Activated naive CD8-positive, alpha-beta T cell treated with anti-CD3 and anti-CD28 coated beads for 36 hours (primary cell): ENCODE data around the gene OR5AU1. TPM values are rescaled to one million over a fixed set of nuclear protein-coding genes. Genes with fewer than 3 reads are reported as not detected.
"Not testable (repeated sequence)": the region's sequence is repeated elsewhere in the genome, so short reads cannot be mapped to it uniquely, and the experiment has no call there.

Experiments used
- DNase-seq: peaks from one replicate; pipeline ENCODE4 v3.0.0; 2021
- H3K27ac Mint-ChIP-seq: one replicate; pipeline ENCODE4 v1.8.0; 2022; ENCODE audit warnings: mild to moderate bottlenecking, moderate library complexity, mixed read lengths
- H3K27me3 Mint-ChIP-seq: one replicate; pipeline ENCODE4 v1.8.0; 2022; ENCODE audit warnings: mild to moderate bottlenecking, mixed read lengths
- H3K36me3 Mint-ChIP-seq: one replicate; pipeline ENCODE4 v1.8.0; 2021; ENCODE audit warnings: mild to moderate bottlenecking, mixed read lengths
- H3K4me1 Mint-ChIP-seq: one replicate; pipeline ENCODE4 v1.8.0; 2021; ENCODE audit warnings: mixed read lengths
- H3K4me3 Mint-ChIP-seq: one replicate; pipeline ENCODE4 v1.8.0; 2022; ENCODE audit warnings: mild to moderate bottlenecking, moderate library complexity, mixed read lengths
- H3K9me3 Mint-ChIP-seq: one replicate; pipeline ENCODE4 v1.8.0; 2022; ENCODE audit warnings: mixed read lengths
- total RNA-seq, 2 experiments: library from RNA; stranded (reverse); gene quantifications; one replicate each; pipeline ENCODE4 v1.2.3, GENCODE V29; 2021

Gene OR5AU1
- total RNA-seq, 2 experiments from 2014 or later, result not detected

DNA sequence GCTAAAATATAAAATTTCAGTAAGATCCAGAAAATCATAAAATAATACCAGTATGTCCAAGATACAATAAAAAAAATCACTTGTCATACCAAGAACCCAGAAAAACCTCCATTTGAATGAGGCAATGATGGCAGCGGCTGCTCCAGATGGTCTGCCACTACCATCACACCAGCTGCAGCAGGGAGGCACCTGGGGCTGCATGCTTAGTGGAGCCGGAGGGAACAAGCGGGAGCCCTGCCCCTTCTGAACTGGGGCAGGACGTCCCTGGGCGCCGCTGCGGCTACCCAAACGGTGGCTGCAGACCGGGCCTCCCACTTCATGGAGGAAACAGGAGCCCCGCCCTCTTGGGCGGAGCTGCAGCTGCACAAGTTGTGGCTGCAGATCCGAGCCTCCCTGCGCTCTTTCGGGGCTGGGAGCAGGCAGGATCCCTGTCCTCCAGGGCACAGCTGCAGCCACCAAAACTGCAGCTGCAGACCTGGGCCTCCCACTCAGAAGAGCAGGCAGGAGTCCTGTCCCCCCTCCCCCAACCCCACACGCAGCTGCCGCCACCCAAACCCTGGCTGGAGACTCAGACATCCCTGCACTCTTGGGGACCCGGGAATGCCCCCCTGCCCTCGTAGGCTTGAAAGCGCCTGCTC is 36.1 kb upstream of the OR5AU1 start:
- Mint-ChIP-seq H3K4me3 (peak overlapping the region; percentile 59), H3K9me3 (no peaks in the 10 kb centered on the region), H3K4me1 (peaks cover 2% of the 10 kb centered on the region), H3K36me3 (no peaks in the 10 kb centered on the region), H3K27me3 (no peaks in the 10 kb centered on the region), H3K27ac (peak overlapping the region; percentile 25)
- peak; percentile 79 for DNase-seq

DNA sequence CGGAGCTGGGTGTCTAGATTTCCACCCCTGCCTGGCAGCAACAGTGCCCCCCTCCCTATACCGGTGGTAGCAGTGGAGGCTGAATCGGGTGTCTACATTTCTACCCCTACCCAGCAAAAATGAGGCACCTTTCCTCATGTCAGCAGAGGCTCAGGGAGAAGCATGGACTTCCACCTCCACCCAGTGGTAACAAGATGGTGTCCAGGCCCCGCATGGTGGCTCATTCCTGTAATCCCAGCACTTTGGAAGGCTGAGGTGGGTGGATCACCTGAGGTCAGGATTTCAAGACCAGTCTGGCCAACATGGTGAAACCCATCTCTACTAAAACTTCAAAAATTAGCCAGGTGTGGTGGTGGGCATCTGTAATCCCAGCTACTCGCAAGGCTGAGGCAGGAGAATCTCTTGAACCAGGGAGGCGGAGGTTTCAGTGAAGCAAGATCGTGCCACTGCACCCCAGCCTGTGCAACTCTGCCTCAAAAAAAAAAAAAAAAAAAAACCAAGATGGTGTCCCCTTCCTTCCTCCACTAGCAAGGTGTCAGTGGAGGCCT is 35.5 kb upstream of the OR5AU1 start:
- peak overlapping the region; percentile 59 for H3K4me3 Mint-ChIP-seq
- peak overlapping the region; percentile 25 for H3K27ac Mint-ChIP-seq

GRCh38 chr14:21185491-21185890 is 29.6 kb upstream of the OR5AU1 start:
- H3K4me3 Mint-ChIP-seq, result no peak overlapping the region
- peaks cover 5% of the 10 kb centered on the region for H3K9me3 Mint-ChIP-seq
- peaks cover 5% of the 10 kb centered on the region for H3K27me3 Mint-ChIP-seq
- H3K4me1 Mint-ChIP-seq, result no peaks in the 10 kb centered on the region
- no peaks in the 10 kb centered on the region for H3K36me3 Mint-ChIP-seq
- no peak for DNase-seq
- no peak overlapping the region for H3K27ac Mint-ChIP-seq

More for the DNA sequence above, 35.5 kb upstream of the OR5AU1 start:
- H3K4me1 Mint-ChIP-seq, result peaks cover 2% of the 10 kb centered on the region
- H3K9me3 Mint-ChIP-seq, result no peaks in the 10 kb centered on the region
- DNase-seq, result no peak
- no peaks in the 10 kb centered on the region for H3K36me3 Mint-ChIP-seq
- no peaks in the 10 kb centered on the region for H3K27me3 Mint-ChIP-seq

DNA sequence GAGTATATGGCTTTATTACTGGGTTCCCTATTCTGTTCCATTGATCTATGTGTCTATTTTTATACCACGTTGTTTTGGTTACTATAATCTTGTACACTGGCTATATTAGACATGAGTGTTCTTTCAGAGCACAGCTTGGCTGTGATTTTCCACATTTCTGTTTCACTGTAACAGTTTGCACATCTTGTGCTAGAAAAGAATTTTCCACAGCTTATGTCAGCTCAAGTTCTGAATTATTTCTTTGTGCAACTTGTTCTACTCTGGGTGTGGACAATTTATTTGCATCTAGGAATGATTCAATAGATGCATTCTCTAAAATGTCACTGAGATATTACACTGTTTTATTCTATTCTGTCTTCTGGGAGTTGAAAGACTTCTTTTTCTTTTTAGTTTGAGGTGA is 28.4 kb upstream of the OR5AU1 start:
- no peaks in the 10 kb centered on the region for H3K36me3 Mint-ChIP-seq
- no peaks in the 10 kb centered on the region for H3K4me1 Mint-ChIP-seq
- H3K9me3 Mint-ChIP-seq, result peaks cover 5% of the 10 kb centered on the region
- DNase-seq, result no peak
- peaks cover 9% of the 10 kb centered on the region for H3K27me3 Mint-ChIP-seq
- no peak overlapping the region for H3K27ac Mint-ChIP-seq
- no peak overlapping the region for H3K4me3 Mint-ChIP-seq

GRCh38 chr14:21182166-21182565 is 26.3 kb upstream of the OR5AU1 start:
- Mint-ChIP-seq H3K27ac (no peak overlapping the region), H3K27me3 (peaks cover 9% of the 10 kb centered on the region), H3K9me3 (peaks cover 5% of the 10 kb centered on the region), H3K4me3 (no peak overlapping the region), H3K36me3 (no peaks in the 10 kb centered on the region), H3K4me1 (no peaks in the 10 kb centered on the region)
- no peak for DNase-seq

DNA sequence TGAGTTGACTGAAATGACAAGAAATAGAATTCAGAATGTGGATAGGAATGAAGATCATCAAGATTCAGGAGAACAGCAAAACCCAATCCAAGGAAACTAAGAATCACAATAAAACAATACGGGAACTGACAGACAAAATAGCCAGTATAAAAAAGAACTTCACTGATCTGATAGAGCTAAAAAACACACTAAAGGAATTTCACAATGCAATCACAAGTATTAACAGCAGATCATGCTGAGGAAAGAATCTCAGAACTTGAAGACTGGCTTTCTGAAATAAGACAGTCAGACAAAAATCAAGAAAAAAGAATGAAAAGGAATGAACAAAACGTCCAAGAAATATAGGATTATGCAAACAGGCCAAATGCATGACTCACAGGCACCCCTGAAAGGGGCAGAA is 15.3 kb upstream of the OR5AU1 start:
- Mint-ChIP-seq H3K27me3 (peaks cover 33% of the 10 kb centered on the region), H3K36me3 (peaks cover 1% of the 10 kb centered on the region), H3K27ac (no peak overlapping the region), H3K4me1 (no peaks in the 10 kb centered on the region), H3K4me3 (no peak overlapping the region), H3K9me3 (no peaks in the 10 kb centered on the region)
- no peak for DNase-seq

GRCh38 chr14:21169573-21169972 is 13.7 kb upstream of the OR5AU1 start:
- Mint-ChIP-seq H3K4me1 (no peaks in the 10 kb centered on the region), H3K36me3 (peaks cover 1% of the 10 kb centered on the region), H3K27ac (no peak overlapping the region), H3K27me3 (peaks cover 33% of the 10 kb centered on the region), H3K4me3 (no peak overlapping the region), H3K9me3 (no peaks in the 10 kb centered on the region)
- no peak for DNase-seq

DNA sequence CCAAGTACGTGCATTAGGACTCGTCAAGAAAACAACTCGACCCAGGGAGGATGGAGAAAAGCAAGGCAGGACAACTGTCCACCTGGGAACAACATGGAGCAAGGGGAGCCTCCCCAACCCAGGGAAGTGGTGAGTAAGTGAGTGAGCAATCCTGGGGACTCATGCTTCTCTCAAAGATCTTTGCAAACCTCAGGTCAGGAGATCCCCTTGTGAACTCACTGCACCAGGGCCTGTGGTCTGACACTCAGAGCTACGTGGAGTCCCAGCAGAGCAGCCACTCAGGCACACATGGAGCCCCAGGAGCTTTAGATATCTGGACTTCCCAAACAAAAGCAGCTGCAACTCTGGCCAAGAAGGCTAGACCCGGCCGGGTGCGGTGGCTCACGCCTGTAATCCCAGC is 12.2 kb upstream of the OR5AU1 start:
- no peak overlapping the region for H3K27ac Mint-ChIP-seq
- peaks cover 1% of the 10 kb centered on the region for H3K36me3 Mint-ChIP-seq
- DNase-seq, result no peak
- H3K4me3 Mint-ChIP-seq, result no peak overlapping the region
- peaks cover 33% of the 10 kb centered on the region for H3K27me3 Mint-ChIP-seq
- H3K9me3 Mint-ChIP-seq, result no peaks in the 10 kb centered on the region
- no peaks in the 10 kb centered on the region for H3K4me1 Mint-ChIP-seq

GRCh38 chr14:21165670-21166069 is 9.8 kb upstream of the OR5AU1 start:
- peaks cover 24% of the 10 kb centered on the region for H3K27me3 Mint-ChIP-seq
- H3K4me1 Mint-ChIP-seq, result not testable (repeated sequence)

DNA sequence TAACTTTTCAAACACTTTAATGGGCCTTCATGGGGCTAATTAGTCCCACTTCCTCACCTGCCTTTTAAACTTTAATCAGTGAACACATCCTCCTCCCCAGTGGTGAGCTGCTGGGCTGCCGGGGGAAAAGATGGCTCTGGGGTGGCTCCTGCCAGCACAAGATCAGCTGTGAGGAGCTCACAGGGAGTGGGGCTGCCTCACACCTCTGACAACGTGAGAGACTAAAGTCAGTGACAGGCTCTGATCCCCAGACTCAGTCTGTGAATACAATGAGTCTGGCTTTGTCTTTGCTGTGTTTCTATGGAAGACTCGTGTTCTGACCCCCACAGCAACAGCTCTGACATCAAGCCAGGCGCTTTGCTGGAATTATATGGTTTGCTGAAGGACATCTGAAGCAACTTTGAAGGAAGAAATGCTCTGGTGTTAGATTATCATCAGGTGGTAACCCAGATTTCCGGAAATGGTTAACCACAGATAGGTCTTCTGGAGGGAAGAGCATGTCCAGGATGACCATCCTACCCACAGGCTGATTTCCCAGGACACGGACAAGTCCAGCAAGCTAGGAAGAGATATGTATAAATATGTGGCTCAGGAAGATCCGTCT is 9.2 kb upstream of the OR5AU1 start:
- not testable (repeated sequence) for H3K36me3 Mint-ChIP-seq, H3K9me3 Mint-ChIP-seq, H3K4me1 Mint-ChIP-seq, DNase-seq, H3K4me3 Mint-ChIP-seq, H3K27ac Mint-ChIP-seq
- peaks cover 21% of the 10 kb centered on the region for H3K27me3 Mint-ChIP-seq

More at GRCh38 chr14:21165670-21166069, 9.8 kb upstream of the OR5AU1 start:
- H3K4me3 Mint-ChIP-seq, DNase-seq, H3K36me3 Mint-ChIP-seq, H3K9me3 Mint-ChIP-seq, H3K27ac Mint-ChIP-seq: not testable (repeated sequence)

DNA sequence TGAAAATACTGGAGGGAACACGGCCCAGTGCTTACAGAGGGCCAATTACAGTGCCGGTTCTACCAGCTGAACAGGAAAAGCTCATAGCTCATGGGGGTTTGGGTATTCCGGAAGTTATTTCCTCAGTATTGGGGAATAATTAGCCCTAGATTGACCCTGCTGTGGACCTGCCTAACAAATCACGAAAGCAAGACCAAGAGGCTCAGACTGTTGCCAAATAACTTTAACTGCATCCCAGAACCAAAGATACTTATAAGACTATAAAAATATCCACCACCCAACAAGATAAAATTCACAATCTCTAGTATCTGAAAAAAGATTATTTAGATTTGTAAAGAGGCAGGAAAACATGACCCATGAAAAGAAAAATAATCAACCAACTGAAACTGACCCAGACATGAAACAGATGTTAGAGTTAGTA is 8.0 kb upstream of the OR5AU1 start:
- no peak overlapping the region for H3K4me3 Mint-ChIP-seq
- peaks cover 16% of the 10 kb centered on the region for H3K27me3 Mint-ChIP-seq
- no peaks in the 10 kb centered on the region for H3K4me1 Mint-ChIP-seq
- no peaks in the 10 kb centered on the region for H3K36me3 Mint-ChIP-seq
- no peak for DNase-seq
- H3K9me3 Mint-ChIP-seq, result no peaks in the 10 kb centered on the region
- H3K27ac Mint-ChIP-seq, result no peak overlapping the region

GRCh38 chr14:21162081-21162480 is 6.2 kb upstream of the OR5AU1 start:
- no peaks in the 10 kb centered on the region for H3K36me3 Mint-ChIP-seq
- no peak overlapping the region for H3K4me3 Mint-ChIP-seq
- no peak for DNase-seq
- H3K4me1 Mint-ChIP-seq, result no peaks in the 10 kb centered on the region
- H3K27me3 Mint-ChIP-seq, result peaks cover 23% of the 10 kb centered on the region
- no peak overlapping the region for H3K27ac Mint-ChIP-seq
- H3K9me3 Mint-ChIP-seq, result no peaks in the 10 kb centered on the region

DNA sequence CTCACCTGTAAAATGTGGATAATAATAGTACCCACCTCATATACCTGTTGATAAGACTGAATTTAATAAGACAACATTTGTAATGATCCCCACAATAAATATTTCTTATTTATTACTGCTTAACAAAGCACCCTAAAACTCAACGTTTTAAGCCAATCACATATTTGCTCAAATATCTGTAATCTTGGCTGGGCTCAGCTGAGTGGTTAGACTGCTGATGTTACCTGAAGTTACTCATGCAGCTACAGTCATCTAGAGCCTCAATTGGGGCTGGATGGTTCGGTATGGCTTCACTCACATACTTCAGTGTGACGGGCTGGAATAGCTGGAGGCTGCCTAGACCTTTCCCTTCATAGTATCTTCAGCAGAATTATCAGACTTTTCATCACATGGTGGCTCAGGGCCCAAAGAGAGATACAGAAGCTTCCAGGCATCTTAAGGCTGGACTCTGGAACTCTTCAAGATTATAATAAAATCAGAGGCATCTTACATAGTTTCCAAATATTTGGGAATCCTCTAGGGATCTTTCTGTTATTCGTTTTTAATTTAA is 4.3 kb upstream of the OR5AU1 start:
- H3K27ac Mint-ChIP-seq, result no peak overlapping the region
- H3K36me3 Mint-ChIP-seq, result no peaks in the 10 kb centered on the region
- H3K27me3 Mint-ChIP-seq, result peaks cover 16% of the 10 kb centered on the region
- H3K4me3 Mint-ChIP-seq, result no peak overlapping the region
- H3K4me1 Mint-ChIP-seq, result no peaks in the 10 kb centered on the region
- no peak for DNase-seq
- H3K9me3 Mint-ChIP-seq, result no peaks in the 10 kb centered on the region

GRCh38 chr14:21158175-21158574 is 2.3 kb upstream of the OR5AU1 start:
- not testable (repeated sequence) for H3K4me3 Mint-ChIP-seq, H3K4me1 Mint-ChIP-seq, H3K27ac Mint-ChIP-seq, DNase-seq, H3K9me3 Mint-ChIP-seq, H3K36me3 Mint-ChIP-seq
- peaks cover 22% of the 10 kb centered on the region for H3K27me3 Mint-ChIP-seq

DNA sequence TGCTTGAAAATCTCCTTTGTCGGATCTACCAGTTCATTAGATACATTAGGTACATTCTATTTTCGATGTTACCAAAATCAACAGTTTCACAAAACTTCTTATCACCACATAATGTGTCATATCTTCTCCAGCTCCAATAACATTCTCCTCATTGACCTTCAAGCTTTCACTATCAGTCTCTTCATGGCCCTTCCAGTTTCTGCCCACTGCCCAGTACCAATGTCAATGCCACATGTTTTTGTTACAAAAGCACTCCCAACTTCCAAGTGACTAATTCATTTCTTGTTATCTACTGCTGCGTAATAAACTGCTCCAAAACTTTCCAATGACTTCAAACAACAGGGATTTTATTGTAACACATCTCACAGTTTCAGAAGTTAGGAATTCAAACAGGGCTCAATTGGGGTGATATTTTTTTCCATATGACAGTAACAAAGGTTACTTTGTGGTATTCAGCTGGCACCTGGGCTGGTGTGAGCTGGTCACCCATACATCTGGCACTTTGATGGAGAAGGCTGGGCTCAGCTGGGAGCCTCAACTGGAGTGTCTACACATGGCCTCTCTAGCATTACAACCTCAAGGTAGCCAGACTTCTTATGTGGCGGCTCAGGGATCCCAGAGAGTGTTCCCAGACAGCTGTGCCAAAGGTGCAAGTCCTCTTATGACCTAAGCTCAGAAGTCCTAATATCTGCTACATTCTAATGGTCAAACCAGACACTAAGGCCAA is 6.1 kb downstream of the OR5AU1 start:
- H3K27ac Mint-ChIP-seq, result no peak overlapping the region
- H3K9me3 Mint-ChIP-seq, result peaks cover 12% of the 10 kb centered on the region
- H3K36me3 Mint-ChIP-seq, result peaks cover 3% of the 10 kb centered on the region
- no peak overlapping the region for H3K4me3 Mint-ChIP-seq
- H3K27me3 Mint-ChIP-seq, result peaks cover 6% of the 10 kb centered on the region
- H3K4me1 Mint-ChIP-seq, result no peaks in the 10 kb centered on the region
- DNase-seq, result no peak
